IgD-negative memory B cell (primary cell): Measurements from ENCODE around the gene GRM7. TPM values are rescaled to one million over a fixed set of nuclear protein-coding genes. Genes with fewer than 3 reads are reported as not detected.

Experiments
- H3K27ac Mint-ChIP-seq, 3 donors: one replicate each; pipeline ENCODE4 v1.8.0; 2020 to 2022; ENCODE audit warnings: mild to moderate bottlenecking in 3 of 3, mixed read lengths in 3 of 3, moderate library complexity in 1 of 3
- H3K27me3 Mint-ChIP-seq: one replicate; pipeline ENCODE4 v1.8.0; 2021; ENCODE audit warnings: mixed read lengths
- H3K36me3 Mint-ChIP-seq: one replicate; pipeline ENCODE4 v1.8.0; 2020; ENCODE audit warnings: mild to moderate bottlenecking, mixed read lengths
- H3K4me1 Mint-ChIP-seq, 3 donors: one replicate each; pipeline ENCODE4 v1.8.0; 2020 to 2022; ENCODE audit warnings: mixed read lengths in 3 of 3, mild to moderate bottlenecking in 1 of 3
- H3K4me3 Mint-ChIP-seq, 4 donors: one replicate each; pipeline ENCODE4 v1.8.0; 2020 to 2022; ENCODE audit warnings: mild to moderate bottlenecking in 4 of 4, mixed read lengths in 4 of 4, moderate library complexity in 3 of 4
- H3K9me3 Mint-ChIP-seq, 3 donors: one replicate each; pipeline ENCODE4 v1.8.0; 2020 to 2021; ENCODE audit warnings: mixed read lengths in 3 of 3, mild to moderate bottlenecking in 1 of 3
- polyA plus RNA-seq: library from polyadenylated mRNA; unstranded; fragments of 300-500 nt; fragmentation: Illumina TruSeq; gene quantifications from one replicate; pipeline ENCODE4 v1.2.3, GENCODE V29; 2021

GRM7 gene
- polyA plus RNA-seq, 1 donor from 2014 or later = not detected

- H3K27me3 Mint-ChIP-seq = no peaks in the 10 kb centered on the region
- H3K4me1 Mint-ChIP-seq = no peaks in the 10 kb centered on the region
- no peaks in the 10 kb centered on the region for H3K36me3 Mint-ChIP-seq
- no peak overlapping the region for H3K27ac Mint-ChIP-seq
- H3K4me3 Mint-ChIP-seq = no peak overlapping the region
- H3K9me3 Mint-ChIP-seq = peaks cover 1 to 2% (median 2%) of the 10 kb centered on the region in 3 donors
These were observed 883.9 kb downstream of the GRM7 start for GRCh38 chr3:7744850-7745249.

DNA sequence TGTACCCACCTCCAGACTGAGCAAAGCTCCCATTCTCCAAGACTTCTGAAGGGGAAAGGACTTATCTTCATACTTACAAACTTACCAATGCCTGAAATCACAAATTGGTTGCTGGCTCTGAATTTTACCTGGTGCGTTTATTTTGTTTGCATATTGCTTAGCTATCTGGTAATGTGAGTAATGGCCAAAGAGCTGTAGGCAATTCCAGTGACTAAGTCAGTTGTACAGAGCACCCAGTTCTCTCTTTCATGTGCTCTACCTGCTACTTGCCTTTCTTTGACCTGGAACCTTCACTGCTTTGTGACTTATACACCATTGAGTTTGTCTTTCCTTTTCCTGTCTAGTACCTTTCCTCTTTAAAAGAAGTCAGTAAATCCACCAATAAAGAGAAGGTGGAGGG is 884.8 kb downstream of the GRM7 start:
- H3K27ac Mint-ChIP-seq = no peak overlapping the region
- peaks cover 1 to 2% (median 2%) of the 10 kb centered on the region in 3 donors for H3K9me3 Mint-ChIP-seq
- no peaks in the 10 kb centered on the region for H3K27me3 Mint-ChIP-seq
- H3K4me1 Mint-ChIP-seq = no peaks in the 10 kb centered on the region
- H3K36me3 Mint-ChIP-seq = no peaks in the 10 kb centered on the region
- peak overlapping the region in 1 of 4 donors; percentile 9 for H3K4me3 Mint-ChIP-seq

- Mint-ChIP-seq H3K27ac (no peak overlapping the region), H3K36me3 (no peaks in the 10 kb centered on the region), H3K9me3 (no peaks in the 10 kb centered on the region), H3K27me3 (no peaks in the 10 kb centered on the region), H3K4me1 (no peaks in the 10 kb centered on the region), H3K4me3 (no peak overlapping the region)
These were observed 889.2 kb downstream of the GRM7 start for GRCh38 chr3:7749931-7750695.

- H3K4me1 Mint-ChIP-seq = no peaks in the 10 kb centered on the region
- H3K4me3 Mint-ChIP-seq = no peak overlapping the region
- H3K27me3 Mint-ChIP-seq = no peaks in the 10 kb centered on the region
- H3K27ac Mint-ChIP-seq = no peak overlapping the region
- H3K36me3 Mint-ChIP-seq = no peaks in the 10 kb centered on the region
- no peaks in the 10 kb centered on the region for H3K9me3 Mint-ChIP-seq
These were observed 891.1 kb downstream of the GRM7 start for GRCh38 chr3:7752005-7752404.

DNA sequence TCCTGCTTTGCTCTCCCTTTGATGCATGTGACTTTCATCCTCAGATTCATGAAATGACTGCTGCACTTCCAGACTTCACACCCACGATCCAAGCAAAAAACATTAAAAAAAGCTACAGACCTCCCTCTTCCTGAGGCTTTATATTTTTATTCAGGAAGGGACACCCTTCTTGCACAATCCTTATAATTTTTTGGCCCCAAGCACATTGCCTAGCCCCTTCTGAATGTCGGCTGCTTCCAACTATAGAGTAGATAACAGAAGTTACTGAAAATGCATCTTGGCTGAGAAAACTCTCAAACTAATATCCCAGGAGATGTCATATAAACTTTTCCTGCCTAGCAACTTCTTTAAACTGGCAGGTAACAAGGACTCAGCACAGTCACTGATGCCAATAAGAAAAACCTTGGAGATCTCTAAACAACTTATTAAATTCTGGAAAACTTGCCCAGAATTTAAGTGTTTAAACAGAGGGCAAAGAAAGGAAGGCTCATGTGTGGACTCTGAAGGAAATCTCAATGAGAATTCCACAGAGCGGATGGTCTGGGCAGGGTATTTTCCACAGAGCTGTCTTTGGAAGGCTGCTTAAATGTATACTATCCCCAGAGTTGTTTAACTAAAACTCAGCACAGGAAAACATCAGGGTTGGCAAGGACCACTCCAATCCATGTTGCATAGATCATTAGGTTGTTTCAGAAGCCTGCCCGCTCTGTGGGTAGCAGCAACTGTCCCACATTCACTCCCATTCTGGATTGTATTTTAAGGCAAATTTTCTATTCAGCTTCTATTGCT is 893.9 kb downstream of the GRM7 start:
- Mint-ChIP-seq H3K27ac (no peak overlapping the region), H3K9me3 (peaks cover 0 to 6% (median 5%) of the 10 kb centered on the region in 3 donors), H3K27me3 (no peaks in the 10 kb centered on the region), H3K4me1 (no peaks in the 10 kb centered on the region), H3K36me3 (no peaks in the 10 kb centered on the region), H3K4me3 (no peak overlapping the region)

DNA sequence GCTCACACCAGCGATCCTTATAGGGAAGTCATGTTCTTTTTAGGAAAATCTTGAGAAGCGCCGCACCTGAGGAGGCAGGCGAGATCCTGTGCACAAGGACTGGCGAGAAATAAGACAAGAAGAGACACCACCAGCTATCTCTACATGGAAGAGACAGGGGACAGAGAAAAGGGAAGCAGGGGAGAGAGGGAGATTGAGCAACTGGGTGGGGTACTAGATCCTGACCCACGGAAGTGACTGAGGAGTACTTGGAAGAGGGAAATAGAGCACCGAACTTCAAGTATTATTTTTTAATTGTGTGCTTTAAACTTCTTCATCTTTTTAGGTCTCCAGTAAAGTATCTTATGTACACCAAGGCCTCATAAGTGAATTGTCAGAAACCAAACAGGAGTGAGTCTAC is 898.7 kb downstream of the GRM7 start:
- H3K27ac Mint-ChIP-seq = no peak overlapping the region
- peaks cover 0 to 7% (median 6%) of the 10 kb centered on the region in 3 donors for H3K9me3 Mint-ChIP-seq
- no peaks in the 10 kb centered on the region for H3K4me1 Mint-ChIP-seq
- no peaks in the 10 kb centered on the region for H3K27me3 Mint-ChIP-seq
- H3K4me3 Mint-ChIP-seq = no peak overlapping the region
- no peaks in the 10 kb centered on the region for H3K36me3 Mint-ChIP-seq

- no peaks in the 10 kb centered on the region for H3K36me3 Mint-ChIP-seq
- no peaks in the 10 kb centered on the region for H3K4me1 Mint-ChIP-seq
- no peak overlapping the region for H3K4me3 Mint-ChIP-seq
- no peaks in the 10 kb centered on the region for H3K27me3 Mint-ChIP-seq
- peaks cover 0 to 8% (median 6%) of the 10 kb centered on the region in 3 donors for H3K9me3 Mint-ChIP-seq
- H3K27ac Mint-ChIP-seq = no peak overlapping the region
These were observed 899.8 kb downstream of the GRM7 start for GRCh38 chr3:7760718-7761117.

DNA sequence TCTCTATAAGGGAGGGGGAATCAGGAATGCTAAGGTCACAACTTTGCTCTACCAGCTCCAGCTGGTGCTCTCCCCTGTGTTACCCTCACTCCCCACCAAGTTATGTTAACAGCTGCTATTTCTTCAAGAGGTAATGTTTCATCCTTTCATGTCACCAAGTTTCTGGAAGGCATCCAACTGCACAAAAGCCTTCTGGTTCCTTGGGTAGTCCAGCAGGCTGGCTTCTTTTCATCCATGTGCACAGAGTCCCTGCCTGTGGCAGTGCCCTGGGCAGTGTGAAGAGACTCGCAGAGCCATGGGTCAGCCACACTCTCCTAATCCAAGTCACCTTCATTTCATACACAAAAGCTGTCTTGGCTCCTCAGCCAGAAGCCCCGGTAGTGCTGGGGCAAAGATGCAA is 903.2 kb downstream of the GRM7 start:
- Mint-ChIP-seq H3K27me3 (no peaks in the 10 kb centered on the region), H3K4me1 (no peaks in the 10 kb centered on the region), H3K4me3 (no peak overlapping the region), H3K36me3 (no peaks in the 10 kb centered on the region), H3K27ac (no peak overlapping the region), H3K9me3 (peaks cover 2 to 11% (median 10%) of the 10 kb centered on the region in 3 donors)

DNA sequence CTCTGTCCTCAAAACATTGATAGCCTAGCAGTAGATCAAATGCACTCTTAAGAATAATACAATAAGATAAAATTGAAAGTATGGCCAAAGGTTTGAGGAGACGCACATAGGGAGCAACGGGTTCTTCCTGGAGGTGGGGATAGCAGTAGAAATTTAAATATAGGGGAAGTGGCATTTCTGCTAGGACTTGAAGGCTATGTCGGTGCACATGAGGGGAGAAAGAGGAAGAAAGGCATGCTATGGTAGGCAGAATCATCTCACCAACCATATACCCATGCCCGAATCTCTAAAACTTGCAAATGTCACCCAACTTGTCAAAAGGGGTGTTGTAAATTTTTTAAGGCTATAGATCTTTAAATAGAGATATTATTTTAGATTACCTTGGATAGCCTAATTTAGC is 905.6 kb downstream of the GRM7 start:
- H3K4me1 Mint-ChIP-seq = no peaks in the 10 kb centered on the region
- no peak overlapping the region for H3K27ac Mint-ChIP-seq
- H3K27me3 Mint-ChIP-seq = no peaks in the 10 kb centered on the region
- H3K9me3 Mint-ChIP-seq = peaks cover 2 to 12% (median 9%) of the 10 kb centered on the region in 3 donors
- H3K4me3 Mint-ChIP-seq = no peak overlapping the region
- no peaks in the 10 kb centered on the region for H3K36me3 Mint-ChIP-seq

- no peak overlapping the region for H3K27ac Mint-ChIP-seq
- no peaks in the 10 kb centered on the region for H3K27me3 Mint-ChIP-seq
- H3K36me3 Mint-ChIP-seq = no peaks in the 10 kb centered on the region
- no peaks in the 10 kb centered on the region for H3K9me3 Mint-ChIP-seq
- H3K4me3 Mint-ChIP-seq = no peak overlapping the region
- H3K4me1 Mint-ChIP-seq = no peaks in the 10 kb centered on the region
These were observed 918.4 kb downstream of the GRM7 start for GRCh38 chr3:7779331-7779730.

DNA sequence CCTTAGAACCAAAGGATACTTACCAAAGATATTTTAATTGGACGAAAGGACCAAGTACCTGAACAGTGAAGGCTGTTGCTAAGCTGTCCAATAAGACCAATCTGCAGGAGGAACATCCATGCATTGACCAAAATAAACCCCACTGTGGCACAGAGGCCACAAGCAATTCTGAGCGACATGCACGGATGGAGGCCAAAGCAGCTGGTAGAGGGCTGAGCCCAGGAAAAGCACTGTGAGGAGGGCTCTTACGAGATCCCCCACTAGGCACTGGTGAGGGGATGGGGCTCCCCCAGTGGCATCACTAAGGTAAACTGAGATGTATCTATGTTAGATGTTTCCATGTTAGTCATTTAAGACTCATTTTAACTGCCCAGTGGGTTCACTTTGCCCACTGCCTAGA is 920.5 kb downstream of the GRM7 start:
- Mint-ChIP-seq H3K27ac (no peak overlapping the region), H3K9me3 (peaks cover 0 to 4% (median 0%) of the 10 kb centered on the region in 3 donors), H3K27me3 (no peaks in the 10 kb centered on the region), H3K4me1 (no peaks in the 10 kb centered on the region), H3K36me3 (no peaks in the 10 kb centered on the region), H3K4me3 (no peak overlapping the region)

DNA sequence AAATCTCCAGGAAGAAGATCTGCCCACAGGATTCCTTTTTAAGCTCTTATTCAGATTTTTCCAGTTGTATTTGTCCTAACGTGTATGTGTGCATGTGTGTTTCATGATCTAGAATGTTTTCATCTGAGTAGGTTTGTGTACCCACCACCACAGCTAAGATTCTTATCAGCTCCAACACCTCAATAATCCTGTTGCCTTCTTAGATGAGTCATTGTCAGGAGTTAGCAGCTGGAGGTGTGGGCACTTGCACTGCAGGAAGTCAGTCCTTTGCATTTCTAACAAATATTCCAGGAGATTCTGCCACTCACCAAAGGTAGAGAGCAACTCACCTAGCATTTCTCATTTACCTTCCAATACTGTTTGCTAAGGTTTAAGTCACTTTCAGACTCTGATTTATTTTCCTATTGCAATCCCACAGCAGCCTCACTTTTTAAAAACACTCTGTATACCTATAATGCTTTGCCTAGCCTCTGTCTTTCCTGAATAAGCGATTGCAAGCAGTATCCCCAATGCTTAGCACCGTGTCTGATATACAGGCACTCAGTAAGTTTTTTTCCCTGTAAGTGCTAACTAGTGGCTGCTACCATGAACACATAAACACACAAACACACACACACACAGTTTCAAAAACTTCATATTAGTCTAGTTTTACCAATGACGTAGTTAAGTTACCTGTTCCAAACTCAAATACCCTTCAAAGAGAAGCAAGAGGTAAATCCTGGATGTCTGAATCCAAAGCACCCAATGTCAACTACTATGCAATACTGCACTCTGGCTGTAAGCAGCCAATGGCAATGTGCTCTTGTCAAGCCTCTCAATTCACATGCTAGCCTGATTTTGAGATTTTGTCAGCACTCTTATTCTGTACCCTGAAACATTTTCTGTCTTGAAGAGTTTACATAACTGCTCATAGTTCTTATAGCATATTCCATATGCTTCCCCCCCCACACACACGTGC is 927.2 kb downstream of the GRM7 start:
- Mint-ChIP-seq H3K4me3 (peak overlapping the region in 1 of 4 donors; percentile 28), H3K27me3 (no peaks in the 10 kb centered on the region), H3K9me3 (peaks cover 2 to 7% (median 3%) of the 10 kb centered on the region in 3 donors), H3K27ac (no peak overlapping the region), H3K36me3 (no peaks in the 10 kb centered on the region), H3K4me1 (no peaks in the 10 kb centered on the region)

DNA sequence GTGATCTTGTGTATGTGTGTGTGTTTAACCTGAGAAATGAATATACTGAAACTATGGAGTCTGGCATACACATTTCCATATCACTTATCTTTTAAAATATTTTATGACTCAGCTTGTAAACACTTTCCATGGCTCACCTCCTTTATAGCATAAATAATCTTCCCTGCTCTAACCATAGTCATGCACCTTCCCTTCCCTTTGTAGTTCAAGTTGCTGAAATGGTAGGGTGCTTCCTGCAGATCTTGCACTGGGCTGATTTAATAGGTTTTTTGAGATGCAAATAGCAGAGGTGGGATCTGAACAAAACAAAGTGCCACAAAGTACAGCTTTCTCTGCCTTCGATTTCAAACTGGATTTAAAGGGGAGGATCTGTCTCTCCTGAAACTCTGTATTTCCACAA is 928.0 kb downstream of the GRM7 start:
- Mint-ChIP-seq H3K36me3 (no peaks in the 10 kb centered on the region), H3K27me3 (no peaks in the 10 kb centered on the region), H3K9me3 (peaks cover 2 to 7% (median 3%) of the 10 kb centered on the region in 3 donors)

GRCh38 chr3:7789324-7789723 is 928.4 kb downstream of the GRM7 start:
- Mint-ChIP-seq H3K36me3 (no peaks in the 10 kb centered on the region), H3K9me3 (peaks cover 2 to 7% (median 3%) of the 10 kb centered on the region in 3 donors), H3K4me3 (no peak overlapping the region), H3K27ac (no peak overlapping the region), H3K4me1 (no peaks in the 10 kb centered on the region), H3K27me3 (no peaks in the 10 kb centered on the region)

More for the DNA sequence above, 928.0 kb downstream of the GRM7 start:
- Mint-ChIP-seq H3K4me1 (no peaks in the 10 kb centered on the region), H3K4me3 (no peak overlapping the region), H3K27ac (no peak overlapping the region)

DNA sequence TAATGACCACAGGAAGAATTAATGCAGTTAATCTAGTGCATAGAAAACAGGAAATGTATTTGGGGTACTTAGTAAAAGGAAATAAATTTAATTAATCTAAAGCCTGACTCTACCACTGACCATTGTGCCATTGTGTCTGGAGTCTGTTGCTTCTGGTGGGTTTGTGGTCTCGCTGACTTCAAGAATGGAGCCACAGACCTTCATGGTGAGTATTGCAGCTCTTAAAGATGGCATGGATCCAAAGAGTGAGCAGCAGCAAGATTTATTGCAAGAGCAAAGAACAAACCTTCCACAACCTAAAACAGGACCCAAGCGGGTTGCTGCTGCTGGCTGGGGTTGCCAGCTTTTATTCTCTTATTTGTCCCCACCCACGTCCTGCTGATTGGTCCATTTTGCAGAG is 929.2 kb downstream of the GRM7 start:
- no peak overlapping the region for H3K27ac Mint-ChIP-seq
- H3K4me1 Mint-ChIP-seq = no peaks in the 10 kb centered on the region
- no peak overlapping the region for H3K4me3 Mint-ChIP-seq
- H3K27me3 Mint-ChIP-seq = no peaks in the 10 kb centered on the region
- peaks cover 2 to 7% (median 3%) of the 10 kb centered on the region in 3 donors for H3K9me3 Mint-ChIP-seq
- no peaks in the 10 kb centered on the region for H3K36me3 Mint-ChIP-seq
